Non-pigmented ciliary epithelial cell (primary cell): ENCODE measurements around the gene SFT2D3.

Source experiments
- DNase-seq: peaks from one replicate; pipeline ENCODE4 v3.0.0-alpha.2; 2010; ENCODE audit warnings: low read depth

SFT2D3 gene

GRCh38 chr2:127664065-127664894 is 37.0 kb upstream of the SFT2D3 start:
- DNase-seq, result no peak

GRCh38 chr2:127664895-127665225 is 36.4 kb upstream of the SFT2D3 start:
- no peak for DNase-seq

GRCh38 chr2:127665267-127665893 is 35.9 kb upstream of the SFT2D3 start:
- no peak for DNase-seq

GRCh38 chr2:127669056-127669455 is 32.2 kb upstream of the SFT2D3 start:
- no peak for DNase-seq

GRCh38 chr2:127670055-127670956 is 31.0 kb upstream of the SFT2D3 start:
- no peak for DNase-seq

- DNase-seq, result no peak
Observed at GRCh38 chr2:127670957-127671290, 30.4 kb upstream of the SFT2D3 start.

- no peak for DNase-seq
Observed at GRCh38 chr2:127671557-127672302, 29.6 kb upstream of the SFT2D3 start.

- DNase-seq, result no peak
Observed at GRCh38 chr2:127672341-127673224, 28.7 kb upstream of the SFT2D3 start.

- no peak for DNase-seq
Observed at GRCh38 chr2:127673291-127674069, 27.8 kb upstream of the SFT2D3 start.

GRCh38 chr2:127674241-127675209 is 26.8 kb upstream of the SFT2D3 start:
- no peak for DNase-seq

- no peak for DNase-seq
Observed at GRCh38 chr2:127675331-127676261, 25.7 kb upstream of the SFT2D3 start, which contains the start of gene LIMS2. LIMS2 (minus strand) TSS chr2:127675530; CDS start chr2:127675024, 506 bp downstream.

- DNase-seq, result no peak
Observed at GRCh38 chr2:127676906-127677305, 24.4 kb upstream of the SFT2D3 start.

- DNase-seq, result no peak
Observed at GRCh38 chr2:127678531-127678930, 22.8 kb upstream of the SFT2D3 start.

GRCh38 chr2:127678991-127679390 is 22.3 kb upstream of the SFT2D3 start:
- DNase-seq, result no peak

- DNase-seq, result no peak
Observed at GRCh38 chr2:127679680-127680361, 21.5 kb upstream of the SFT2D3 start.

GRCh38 chr2:127680706-127681287 is 20.5 kb upstream of the SFT2D3 start:
- no peak for DNase-seq

- DNase-seq, result no peak
Observed at GRCh38 chr2:127681288-127681804, 20.0 kb upstream of the SFT2D3 start.
